ENCODE data around the gene DGLUCY.
A peak's percentile ranks its signal among the peaks of the same experiment; 100 is the strongest.

Gene DGLUCY, protein sequence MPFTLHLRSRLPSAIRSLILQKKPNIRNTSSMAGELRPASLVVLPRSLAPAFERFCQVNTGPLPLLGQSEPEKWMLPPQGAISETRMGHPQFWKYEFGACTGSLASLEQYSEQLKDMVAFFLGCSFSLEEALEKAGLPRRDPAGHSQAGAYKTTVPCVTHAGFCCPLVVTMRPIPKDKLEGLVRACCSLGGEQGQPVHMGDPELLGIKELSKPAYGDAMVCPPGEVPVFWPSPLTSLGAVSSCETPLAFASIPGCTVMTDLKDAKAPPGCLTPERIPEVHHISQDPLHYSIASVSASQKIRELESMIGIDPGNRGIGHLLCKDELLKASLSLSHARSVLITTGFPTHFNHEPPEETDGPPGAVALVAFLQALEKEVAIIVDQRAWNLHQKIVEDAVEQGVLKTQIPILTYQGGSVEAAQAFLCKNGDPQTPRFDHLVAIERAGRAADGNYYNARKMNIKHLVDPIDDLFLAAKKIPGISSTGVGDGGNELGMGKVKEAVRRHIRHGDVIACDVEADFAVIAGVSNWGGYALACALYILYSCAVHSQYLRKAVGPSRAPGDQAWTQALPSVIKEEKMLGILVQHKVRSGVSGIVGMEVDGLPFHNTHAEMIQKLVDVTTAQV

DNA sequence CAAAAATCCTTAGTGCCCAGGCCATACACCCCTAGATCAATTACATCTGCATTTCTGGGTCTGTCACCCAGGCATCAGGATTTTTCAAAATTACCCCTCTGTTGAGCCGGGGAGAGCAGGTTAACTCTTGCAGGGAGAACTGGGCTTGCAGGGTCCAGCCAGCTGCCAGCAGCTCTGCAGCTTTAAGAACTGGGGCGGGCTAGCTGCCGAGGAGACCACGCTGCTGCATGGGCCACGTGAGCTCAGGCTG is at the start of gene DGLUCY:
Gene DGLUCY, plus strand, starts transcription at position 245 of the 250 bp plus-strand sequence. CDS start 46,222 bp downstream, outside the sequence.
- DNase-seq (ENCODE audit: extremely low read depth, insufficient read length), result no peak
- peak within 1 kb of the TSS; percentile 81 for H3K4me3 ChIP-seq (replicated peaks; ENCODE audit: low read depth, low read length)
- TF ChIP-seq, protein P1, sequence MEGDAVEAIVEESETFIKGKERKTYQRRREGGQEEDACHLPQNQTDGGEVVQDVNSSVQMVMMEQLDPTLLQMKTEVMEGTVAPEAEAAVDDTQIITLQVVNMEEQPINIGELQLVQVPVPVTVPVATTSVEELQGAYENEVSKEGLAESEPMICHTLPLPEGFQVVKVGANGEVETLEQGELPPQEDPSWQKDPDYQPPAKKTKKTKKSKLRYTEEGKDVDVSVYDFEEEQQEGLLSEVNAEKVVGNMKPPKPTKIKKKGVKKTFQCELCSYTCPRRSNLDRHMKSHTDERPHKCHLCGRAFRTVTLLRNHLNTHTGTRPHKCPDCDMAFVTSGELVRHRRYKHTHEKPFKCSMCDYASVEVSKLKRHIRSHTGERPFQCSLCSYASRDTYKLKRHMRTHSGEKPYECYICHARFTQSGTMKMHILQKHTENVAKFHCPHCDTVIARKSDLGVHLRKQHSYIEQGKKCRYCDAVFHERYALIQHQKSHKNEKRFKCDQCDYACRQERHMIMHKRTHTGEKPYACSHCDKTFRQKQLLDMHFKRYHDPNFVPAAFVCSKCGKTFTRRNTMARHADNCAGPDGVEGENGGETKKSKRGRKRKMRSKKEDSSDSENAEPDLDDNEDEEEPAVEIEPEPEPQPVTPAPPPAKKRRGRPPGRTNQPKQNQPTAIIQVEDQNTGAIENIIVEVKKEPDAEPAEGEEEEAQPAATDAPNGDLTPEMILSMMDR (IDR thresholded peaks at IDR 0.05; ENCODE audit: insufficient read depth, low read length, poor library complexity, severe bottlenecking), result no peak

DNA sequence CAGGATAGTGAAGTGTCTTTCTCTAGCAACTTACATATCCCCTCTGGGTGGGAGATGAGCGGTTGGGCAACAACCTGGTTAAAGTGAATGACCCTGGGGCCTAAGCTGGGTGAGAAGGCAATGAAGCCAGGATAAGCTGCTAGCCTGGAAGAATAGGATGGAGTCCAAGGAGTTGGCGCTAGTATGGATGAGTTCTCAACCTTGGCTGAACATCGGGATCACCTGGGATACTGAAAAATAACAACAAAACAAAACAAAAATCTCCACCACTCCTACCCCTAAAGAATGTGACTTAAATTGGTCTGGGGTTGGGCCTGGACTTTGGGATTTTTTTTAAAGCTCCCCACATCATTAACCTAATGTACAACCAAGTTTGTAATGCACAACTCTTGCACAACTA is 48.6 kb upstream of the DGLUCY start:
- Histone ChIP-seq H3K36me3 (ENCODE audit: control insufficient read depth, insufficient read depth, low read length) (no peaks in the 10 kb centered on the region), H3K27me3 (replicated peaks; ENCODE audit: control insufficient read depth, insufficient read depth, low read length) (no peaks in the 10 kb centered on the region), H3K4me3 (replicated peaks; ENCODE audit: low read depth, low read length) (no peak overlapping the region)
- TF ChIP-seq, protein P1 (IDR thresholded peaks at IDR 0.05; ENCODE audit: insufficient read depth, low read length, poor library complexity, severe bottlenecking), result no peak
- DNase-seq (ENCODE audit: extremely low read depth, insufficient read length), result no peak

More for the DNA sequence above, at the start of gene DGLUCY:
- H3K27me3 ChIP-seq (replicated peaks; ENCODE audit: control insufficient read depth, insufficient read depth, low read length), result no peaks in the 10 kb centered on the region
- H3K36me3 ChIP-seq (ENCODE audit: control insufficient read depth, insufficient read depth, low read length), result no peaks in the 10 kb centered on the region

DNA sequence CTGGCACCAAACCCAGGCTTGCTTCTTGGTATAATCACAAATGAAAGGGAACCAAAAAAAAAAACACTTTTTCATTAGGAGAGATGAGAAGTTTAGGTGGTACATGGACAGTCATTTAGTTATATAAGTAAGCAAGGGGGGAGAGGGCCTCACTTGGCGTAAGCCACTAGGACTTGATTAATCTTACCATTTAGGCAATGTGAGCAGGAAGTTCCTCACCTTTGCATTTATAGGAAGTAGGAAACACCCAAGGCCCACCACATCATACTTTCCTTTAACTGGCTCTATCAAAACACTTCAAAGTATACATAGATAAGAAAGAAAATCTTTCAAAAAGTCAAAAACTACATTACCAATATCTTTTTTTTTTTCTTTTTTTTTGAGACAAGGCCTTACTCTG is 46.7 kb upstream of the DGLUCY start:
- H3K4me3 ChIP-seq (replicated peaks; ENCODE audit: low read depth, low read length), result no peak overlapping the region
- H3K27me3 ChIP-seq (replicated peaks; ENCODE audit: control insufficient read depth, insufficient read depth, low read length), result no peaks in the 10 kb centered on the region
- no peaks in the 10 kb centered on the region for H3K36me3 ChIP-seq (ENCODE audit: control insufficient read depth, insufficient read depth, low read length)
- DNase-seq (ENCODE audit: extremely low read depth, insufficient read length), result no peak
- TF ChIP-seq, protein P1 (IDR thresholded peaks at IDR 0.05; ENCODE audit: insufficient read depth, low read length, poor library complexity, severe bottlenecking), result no peak

DNA sequence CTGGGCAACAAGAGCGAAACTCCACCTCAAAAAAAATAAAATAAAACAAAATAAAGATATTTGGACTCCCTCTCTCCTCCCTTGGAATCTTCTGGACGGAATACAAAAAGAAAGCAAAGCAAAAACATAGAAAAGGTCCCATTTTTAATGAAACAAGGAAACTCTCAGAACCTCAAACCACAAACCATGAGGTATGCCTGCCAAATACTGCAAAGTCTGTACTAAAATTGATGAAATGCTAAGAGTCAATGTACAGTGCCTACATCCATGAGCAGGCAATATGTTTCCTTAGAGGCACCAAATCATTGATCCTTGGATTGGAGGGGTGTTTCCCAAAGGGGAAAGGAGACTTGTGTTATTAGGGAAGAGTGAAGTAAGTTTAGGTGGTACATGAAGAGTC is 45.2 kb upstream of the DGLUCY start:
- DNase-seq (ENCODE audit: extremely low read depth, insufficient read length), result no peak
- no peaks in the 10 kb centered on the region for H3K27me3 ChIP-seq (replicated peaks; ENCODE audit: control insufficient read depth, insufficient read depth, low read length)
- H3K4me3 ChIP-seq (replicated peaks; ENCODE audit: low read depth, low read length), result no peak overlapping the region
- TF ChIP-seq, protein P1 (IDR thresholded peaks at IDR 0.05; ENCODE audit: insufficient read depth, low read length, poor library complexity, severe bottlenecking), result no peak
- no peaks in the 10 kb centered on the region for H3K36me3 ChIP-seq (ENCODE audit: control insufficient read depth, insufficient read depth, low read length)

DNA sequence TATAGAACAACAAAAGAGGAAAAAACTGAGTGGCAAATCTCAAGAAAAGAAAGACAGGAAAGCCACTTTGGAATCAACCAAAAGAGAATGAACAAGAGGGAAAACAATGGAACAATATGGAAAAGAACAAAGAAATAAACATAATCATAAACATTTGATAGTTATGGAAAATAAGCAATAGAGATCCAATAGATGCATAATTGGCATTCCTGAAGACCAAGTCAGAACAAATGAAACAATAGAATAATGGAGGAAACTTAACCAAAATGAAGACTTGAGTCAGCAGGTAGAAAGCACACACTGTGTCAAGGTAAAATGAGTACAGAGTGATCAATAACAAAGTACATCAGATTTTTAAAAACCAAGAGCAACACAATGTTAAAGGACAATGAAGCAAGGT is 43.3 kb upstream of the DGLUCY start:
- TF ChIP-seq, protein P1 (IDR thresholded peaks at IDR 0.05; ENCODE audit: insufficient read depth, low read length, poor library complexity, severe bottlenecking), result no peak
- Histone ChIP-seq H3K27me3 (replicated peaks; ENCODE audit: control insufficient read depth, insufficient read depth, low read length) (no peaks in the 10 kb centered on the region), H3K4me3 (replicated peaks; ENCODE audit: low read depth, low read length) (no peak overlapping the region), H3K36me3 (ENCODE audit: control insufficient read depth, insufficient read depth, low read length) (no peaks in the 10 kb centered on the region)
- no peak for DNase-seq (ENCODE audit: extremely low read depth, insufficient read length)

Measured in GM06990 (cell line).